HG02840 (cell line): Measurements from ENCODE around the gene SERTM2.

Experiments used
- ATAC-seq: cut with Tn5 transposase; IDR thresholded peaks from one replicate; pipeline ENCODE4 v1.9.1; 2021; ENCODE audit warnings: mild to moderate bottlenecking, moderate library complexity, moderate number of reproducible peaks; ENCODE audit not compliant: unreplicated experiment, low FRiP score

The SERTM2 gene

DNA sequence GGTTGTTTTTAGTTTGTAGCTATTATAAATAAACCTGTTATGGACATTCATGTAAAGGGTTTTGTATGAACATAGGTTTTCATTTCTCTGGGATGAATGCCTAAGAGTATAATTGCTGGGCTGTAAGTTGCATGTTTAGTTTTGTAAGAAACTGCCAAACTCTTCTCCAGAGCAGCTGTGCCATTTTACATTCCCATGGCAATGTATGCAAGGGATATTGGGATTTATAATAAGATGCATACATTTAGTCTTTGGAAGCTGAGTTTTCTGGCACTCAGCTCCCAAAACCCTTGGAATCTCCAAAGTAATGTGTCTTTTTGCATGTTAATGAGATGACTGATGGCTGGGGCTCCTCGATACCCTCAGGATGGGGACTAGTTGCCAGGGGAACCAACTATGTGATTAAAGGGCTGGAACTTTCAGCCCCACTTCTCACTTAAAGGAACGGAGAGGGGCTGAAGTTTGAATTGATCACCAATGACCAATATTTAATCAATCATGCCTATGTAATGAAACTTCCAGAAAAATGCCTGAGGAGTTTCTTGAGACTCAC is 44.0 kb downstream of the SERTM2 start:
- ATAC-seq, result no peak

DNA sequence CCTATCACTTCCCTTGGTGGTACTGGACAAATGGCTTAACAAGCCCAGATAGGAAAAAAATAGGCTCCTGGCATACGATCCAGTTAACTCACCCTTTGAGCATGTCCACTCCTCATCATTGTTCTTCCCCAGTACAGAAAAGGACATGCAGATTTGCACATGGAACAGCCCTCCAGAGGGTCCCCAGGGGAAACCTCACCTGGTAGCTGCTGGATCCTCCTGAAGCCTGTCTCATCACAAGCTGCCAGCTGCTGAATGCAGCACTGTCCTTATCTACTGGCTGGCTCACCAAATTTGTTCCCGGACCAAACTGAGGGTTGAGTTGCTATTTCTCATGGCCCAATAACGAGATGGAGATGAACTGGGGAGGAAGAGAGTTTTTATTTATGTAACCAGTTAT is 49.4 kb downstream of the SERTM2 start:
- no peak for ATAC-seq

DNA sequence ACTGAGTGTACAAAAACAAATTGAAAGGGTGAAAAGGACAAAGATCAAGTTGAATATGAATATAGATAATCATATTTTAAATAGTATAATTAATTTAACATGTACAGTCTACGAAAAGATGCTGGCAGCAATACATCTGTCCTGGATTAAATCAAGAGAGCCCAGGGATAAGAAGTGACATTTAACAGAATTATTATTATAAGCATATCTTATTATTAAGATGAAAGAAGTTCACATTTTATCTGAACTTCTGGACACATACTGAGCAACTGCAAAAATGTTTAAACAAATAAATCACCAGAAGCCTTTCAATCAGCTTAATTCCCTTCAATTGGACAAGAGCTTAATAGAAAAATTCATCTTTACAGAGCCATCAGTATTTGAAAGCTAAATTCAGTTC is 50.4 kb downstream of the SERTM2 start:
- no peak for ATAC-seq

DNA sequence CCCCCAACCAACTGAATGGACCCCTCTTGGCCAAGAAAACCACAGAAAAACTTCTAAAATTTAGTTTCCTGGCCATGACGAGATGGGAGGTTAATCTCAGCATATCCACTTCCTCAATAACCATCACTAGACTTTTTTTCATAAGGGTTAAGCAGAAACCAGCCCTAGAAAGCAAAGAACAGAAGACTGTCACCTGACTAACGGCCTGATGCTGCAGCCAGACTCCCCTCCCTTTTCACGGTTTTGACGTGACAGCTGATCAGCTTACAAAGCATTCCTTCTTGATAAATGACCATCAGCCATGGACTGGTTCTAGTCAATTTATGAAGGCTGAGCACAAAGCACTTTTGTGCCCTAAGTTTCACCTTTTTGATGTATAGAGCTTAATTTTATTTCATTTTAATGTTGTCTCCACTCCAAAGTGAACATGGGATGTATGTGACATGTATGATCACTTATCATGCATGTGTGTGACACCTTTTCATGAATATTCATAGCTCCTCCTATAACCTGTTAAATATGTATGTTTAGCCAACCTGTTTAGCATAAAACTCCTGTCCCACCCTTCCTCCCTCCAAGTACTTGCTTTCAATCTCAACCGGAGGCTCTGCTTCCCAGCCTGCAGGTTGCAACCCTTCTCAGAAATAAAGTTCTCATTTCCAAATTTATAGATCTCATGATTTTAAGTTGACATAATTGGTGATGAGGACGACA is 56.3 kb downstream of the SERTM2 start:
- ATAC-seq, result no peak

DNA sequence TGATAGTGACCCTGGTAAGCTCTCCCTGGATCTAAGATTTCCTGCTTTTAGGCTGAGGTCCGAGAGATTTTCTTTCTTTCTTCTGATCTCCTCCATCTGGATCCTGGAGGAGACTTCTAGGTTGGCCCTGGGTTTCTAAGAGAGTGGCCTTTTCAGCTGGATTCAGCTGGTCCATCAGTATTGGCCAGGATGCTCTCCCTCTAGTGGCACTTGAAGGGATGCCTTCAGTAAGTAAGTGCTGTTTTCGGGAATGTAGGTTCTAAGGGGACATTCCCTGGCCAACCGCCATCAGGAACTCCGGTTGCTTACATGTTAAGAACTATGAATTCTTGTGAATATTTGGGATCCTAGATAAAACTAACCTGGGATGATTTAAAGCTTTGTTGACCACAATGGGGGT is 56.9 kb downstream of the SERTM2 start:
- ATAC-seq, result no peak

DNA sequence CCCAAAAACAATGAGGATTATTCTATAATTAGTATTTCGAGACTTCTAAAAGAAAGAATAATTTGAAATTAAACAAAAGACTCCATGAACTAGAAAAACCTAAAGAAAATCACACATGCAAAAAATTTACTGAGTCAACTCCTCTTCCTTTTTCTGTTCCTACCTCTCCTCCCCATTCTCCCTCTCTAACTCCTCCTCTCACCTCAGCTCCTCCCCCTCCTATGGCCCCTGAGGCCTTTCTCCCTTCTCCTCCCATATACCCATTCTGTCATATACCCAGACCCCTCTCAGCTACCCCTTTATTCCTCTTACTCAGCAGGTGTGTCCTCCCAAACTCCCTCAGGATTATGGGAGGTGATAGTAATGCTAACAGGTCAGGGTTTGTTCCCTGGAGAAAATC is 57.4 kb downstream of the SERTM2 start:
- ATAC-seq, result no peak
